ENCODE results near the gene MRPS30.
"Not testable (repeated sequence)": the region's sequence is repeated elsewhere in the genome, so short reads cannot be mapped to it uniquely, and the experiment has no call there.

The MRPS30 gene

GRCh38 chr5:44814761-44815160, 6.0 kb downstream of the MRPS30 start:
- no peak for DNase-seq (ENCODE audit: low read depth in 3 of 3)

- no peak for DNase-seq (ENCODE audit: low read depth in 3 of 3)
These were observed 12.4 kb downstream of the MRPS30 start for GRCh38 chr5:44821164-44821563.

GRCh38 chr5:44824662-44825061, 15.9 kb downstream of the MRPS30 start:
- DNase-seq (ENCODE audit: low read depth in 3 of 3) = not testable (repeated sequence)

- no peak for DNase-seq (ENCODE audit: low read depth in 3 of 3)
These were observed 18.9 kb downstream of the MRPS30 start for GRCh38 chr5:44827681-44828080.

GRCh38 chr5:44828719-44829118, 20.0 kb downstream of the MRPS30 start:
- DNase-seq (ENCODE audit: low read depth in 3 of 3) = no peak

GRCh38 chr5:44830951-44831350, 22.2 kb downstream of the MRPS30 start:
- no peak for DNase-seq (ENCODE audit: low read depth in 3 of 3)

GRCh38 chr5:44833249-44833648, 24.5 kb downstream of the MRPS30 start:
- no peak for DNase-seq (ENCODE audit: low read depth in 3 of 3)

GRCh38 chr5:44835693-44836092, 26.9 kb downstream of the MRPS30 start:
- no peak for DNase-seq (ENCODE audit: low read depth in 3 of 3)

- DNase-seq (ENCODE audit: low read depth in 3 of 3) = no peak
These were observed 30.4 kb downstream of the MRPS30 start for GRCh38 chr5:44839018-44839681.

- DNase-seq (ENCODE audit: low read depth in 3 of 3) = no peak
These were observed 33.9 kb downstream of the MRPS30 start for GRCh38 chr5:44842496-44843282.

GRCh38 chr5:44844744-44845143, 36.0 kb downstream of the MRPS30 start:
- no peak for DNase-seq (ENCODE audit: low read depth in 3 of 3)

- DNase-seq (ENCODE audit: low read depth in 3 of 3) = no peak
These were observed 37.0 kb downstream of the MRPS30 start for GRCh38 chr5:44845777-44846176.

GRCh38 chr5:44847206-44847852, 38.6 kb downstream of the MRPS30 start:
- DNase-seq (ENCODE audit: low read depth in 3 of 3) = no peak

- DNase-seq (ENCODE audit: low read depth in 3 of 3) = no peak
These were observed 51.5 kb downstream of the MRPS30 start for GRCh38 chr5:44860267-44860666.

GRCh38 chr5:44862808-44863207, 54.1 kb downstream of the MRPS30 start:
- DNase-seq (ENCODE audit: low read depth in 3 of 3) = no peak
